ENCODE data around the gene MYO15B. TPM values are rescaled to one million over a fixed set of nuclear protein-coding genes. Genes with fewer than 3 reads are reported as not detected.

The MYO15B gene
- total and polyA plus RNA-seq, 2 of the 13 experiments (the other 11 are each of a cell fraction or from before 2014, with no cell fraction given): 2.8 to 8.1 TPM

DNA sequence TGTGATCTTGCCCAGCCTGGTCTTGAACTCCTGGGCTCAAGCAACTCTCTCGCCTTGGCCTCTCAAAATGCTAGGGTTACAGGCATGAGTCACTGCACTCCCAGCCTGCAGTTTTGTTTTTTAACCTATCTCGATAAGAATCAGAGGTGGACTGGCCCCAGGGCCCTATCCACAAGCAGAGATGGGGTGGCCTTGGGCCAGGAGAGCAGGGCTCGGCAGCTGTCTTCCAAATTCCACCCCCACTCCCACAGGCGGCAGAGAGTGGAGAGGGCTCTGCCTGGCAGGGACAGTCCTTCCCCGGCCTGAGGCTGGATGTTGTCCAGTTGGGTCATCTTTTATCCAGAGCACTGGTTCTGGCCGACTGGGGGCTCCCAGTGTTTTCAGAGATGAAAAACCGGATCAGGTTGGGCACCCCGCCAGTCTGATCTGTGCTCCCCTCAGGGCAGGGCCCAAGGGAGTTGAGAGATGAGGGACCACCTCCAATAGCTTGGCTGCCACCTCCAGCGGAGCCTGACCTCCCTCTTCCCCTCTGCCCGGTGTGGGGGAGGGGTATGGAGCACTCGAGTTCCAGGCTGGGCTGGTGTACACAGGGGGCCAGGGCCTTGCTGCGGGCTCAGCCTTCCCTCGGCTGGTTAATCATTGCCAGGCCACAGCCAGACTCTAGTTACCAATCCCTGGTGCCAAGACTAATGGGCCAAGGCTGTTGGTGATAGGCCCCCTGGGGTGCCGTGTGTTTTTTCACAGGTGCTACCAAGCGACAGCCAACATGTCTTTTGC is 30.3 kb upstream of the MYO15B start (continued):
- peak; percentile 89; the same call in 1 of the 2 replicates for TF ChIP-seq ZNF430 (CRISPR knock-in tag; IDR thresholded peaks at IDR 0.05)
- peak; percentile 91; the same call in 1 of the 2 replicates for TF ChIP-seq ZBTB10 (CRISPR knock-in tag; IDR thresholded peaks at IDR 0.05; ENCODE audit: borderline replicate concordance)
- TF ChIP-seq FOXO1 (CRISPR knock-in tag; IDR thresholded peaks at IDR 0.05): peak; percentile 98
- TF ChIP-seq ZNF775 (CRISPR knock-in tag; IDR thresholded peaks at IDR 0.05; ENCODE audit: borderline replicate concordance): no peak
- TF ChIP-seq ZNF574 (CRISPR knock-in tag; IDR thresholded peaks at IDR 0.05): peak; percentile 94
- TF ChIP-seq IKZF4 (CRISPR knock-in tag; IDR thresholded peaks at IDR 0.05; ENCODE audit: borderline replicate concordance, low read depth, not compliant biosample characterization): peak; percentile 38
- TF ChIP-seq ZNF138 (CRISPR knock-in tag; IDR thresholded peaks at IDR 0.05; ENCODE audit: low read depth): no peak
- no peak; the same call in 1 of the 2 replicates for TF ChIP-seq ZNF569 (CRISPR knock-in tag; IDR thresholded peaks at IDR 0.05; ENCODE audit: borderline replicate concordance)
- TF ChIP-seq, protein P1, sequence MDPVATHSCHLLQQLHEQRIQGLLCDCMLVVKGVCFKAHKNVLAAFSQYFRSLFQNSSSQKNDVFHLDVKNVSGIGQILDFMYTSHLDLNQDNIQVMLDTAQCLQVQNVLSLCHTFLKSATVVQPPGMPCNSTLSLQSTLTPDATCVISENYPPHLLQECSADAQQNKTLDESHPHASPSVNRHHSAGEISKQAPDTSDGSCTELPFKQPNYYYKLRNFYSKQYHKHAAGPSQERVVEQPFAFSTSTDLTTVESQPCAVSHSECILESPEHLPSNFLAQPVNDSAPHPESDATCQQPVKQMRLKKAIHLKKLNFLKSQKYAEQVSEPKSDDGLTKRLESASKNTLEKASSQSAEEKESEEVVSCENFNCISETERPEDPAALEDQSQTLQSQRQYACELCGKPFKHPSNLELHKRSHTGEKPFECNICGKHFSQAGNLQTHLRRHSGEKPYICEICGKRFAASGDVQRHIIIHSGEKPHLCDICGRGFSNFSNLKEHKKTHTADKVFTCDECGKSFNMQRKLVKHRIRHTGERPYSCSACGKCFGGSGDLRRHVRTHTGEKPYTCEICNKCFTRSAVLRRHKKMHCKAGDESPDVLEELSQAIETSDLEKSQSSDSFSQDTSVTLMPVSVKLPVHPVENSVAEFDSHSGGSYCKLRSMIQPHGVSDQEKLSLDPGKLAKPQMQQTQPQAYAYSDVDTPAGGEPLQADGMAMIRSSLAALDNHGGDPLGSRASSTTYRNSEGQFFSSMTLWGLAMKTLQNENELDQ (CRISPR knock-in tag; IDR thresholded peaks at IDR 0.05; ENCODE audit: borderline replicate concordance): no peak
- no peak for TF ChIP-seq SIN3B (IDR thresholded peaks at IDR 0.05; ENCODE audit: low read length)
- TF ChIP-seq MXD4 (CRISPR knock-in tag; IDR thresholded peaks at IDR 0.05): peak; percentile 71
- no peak for TF ChIP-seq REL (CRISPR knock-in tag; conservative IDR thresholded peaks at IDR 0.05)
- no peak for TF ChIP-seq ATAD3A (CRISPR knock-in tag; IDR thresholded peaks at IDR 0.05)
- TF ChIP-seq, protein P2, sequence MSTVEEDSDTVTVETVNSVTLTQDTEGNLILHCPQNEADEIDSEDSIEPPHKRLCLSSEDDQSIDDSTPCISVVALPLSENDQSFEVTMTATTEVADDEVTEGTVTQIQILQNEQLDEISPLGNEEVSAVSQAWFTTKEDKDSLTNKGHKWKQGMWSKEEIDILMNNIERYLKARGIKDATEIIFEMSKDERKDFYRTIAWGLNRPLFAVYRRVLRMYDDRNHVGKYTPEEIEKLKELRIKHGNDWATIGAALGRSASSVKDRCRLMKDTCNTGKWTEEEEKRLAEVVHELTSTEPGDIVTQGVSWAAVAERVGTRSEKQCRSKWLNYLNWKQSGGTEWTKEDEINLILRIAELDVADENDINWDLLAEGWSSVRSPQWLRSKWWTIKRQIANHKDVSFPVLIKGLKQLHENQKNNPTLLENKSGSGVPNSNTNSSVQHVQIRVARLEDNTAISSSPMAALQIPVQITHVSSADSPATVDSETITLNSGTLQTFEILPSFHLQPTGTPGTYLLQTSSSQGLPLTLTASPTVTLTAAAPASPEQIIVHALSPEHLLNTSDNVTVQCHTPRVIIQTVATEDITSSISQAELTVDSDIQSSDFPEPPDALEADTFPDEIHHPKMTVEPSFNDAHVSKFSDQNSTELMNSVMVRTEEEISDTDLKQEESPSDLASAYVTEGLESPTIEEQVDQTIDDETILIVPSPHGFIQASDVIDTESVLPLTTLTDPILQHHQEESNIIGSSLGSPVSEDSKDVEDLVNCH (CRISPR knock-in tag; IDR thresholded peaks at IDR 0.05): no peak; the same call in 1 of the 2 replicates
- TF ChIP-seq, protein P3, sequence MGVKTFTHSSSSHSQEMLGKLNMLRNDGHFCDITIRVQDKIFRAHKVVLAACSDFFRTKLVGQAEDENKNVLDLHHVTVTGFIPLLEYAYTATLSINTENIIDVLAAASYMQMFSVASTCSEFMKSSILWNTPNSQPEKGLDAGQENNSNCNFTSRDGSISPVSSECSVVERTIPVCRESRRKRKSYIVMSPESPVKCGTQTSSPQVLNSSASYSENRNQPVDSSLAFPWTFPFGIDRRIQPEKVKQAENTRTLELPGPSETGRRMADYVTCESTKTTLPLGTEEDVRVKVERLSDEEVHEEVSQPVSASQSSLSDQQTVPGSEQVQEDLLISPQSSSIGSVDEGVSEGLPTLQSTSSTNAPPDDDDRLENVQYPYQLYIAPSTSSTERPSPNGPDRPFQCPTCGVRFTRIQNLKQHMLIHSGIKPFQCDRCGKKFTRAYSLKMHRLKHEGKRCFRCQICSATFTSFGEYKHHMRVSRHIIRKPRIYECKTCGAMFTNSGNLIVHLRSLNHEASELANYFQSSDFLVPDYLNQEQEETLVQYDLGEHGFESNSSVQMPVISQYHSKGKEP (CRISPR knock-in tag; IDR thresholded peaks at IDR 0.05): 0 out of 2 replicates have a peak, but pooled peaks have one; percentile 28
- peak; percentile 94 for TF ChIP-seq ZNF501 (CRISPR knock-in tag; IDR thresholded peaks at IDR 0.05)

All from HepG2 (cell line).